Coronary artery (tissue), 2 donors: ENCODE measurements around the gene CDH20.

Source experiments
- DNase-seq: peaks from one replicate; pipeline ENCODE4 v3.0.0-alpha.2; 2017; ENCODE audit warnings: low spot score
- H3K27ac ChIP-seq, 2 donors: fragments of 200-600 bp; sonication (generic); one replicate each; pipeline ENCODE4 v1.5.1; 2016 to 2019
- H3K4me3 ChIP-seq: fragments of 200-600 bp; sonication (generic); 2 replicates; pipeline ENCODE4 v1.5.1; 2016; ENCODE audit warnings: mild to moderate bottlenecking, moderate library complexity
- TF ChIP-seq, protein P1 (sequence below): fragments of 200-600 bp; sonication (generic); IDR thresholded peaks from one replicate; pipeline ENCODE4 v1.5.1; 2019; ENCODE audit warnings: antibody characterized with exemption

The CDH20 gene

DNA sequence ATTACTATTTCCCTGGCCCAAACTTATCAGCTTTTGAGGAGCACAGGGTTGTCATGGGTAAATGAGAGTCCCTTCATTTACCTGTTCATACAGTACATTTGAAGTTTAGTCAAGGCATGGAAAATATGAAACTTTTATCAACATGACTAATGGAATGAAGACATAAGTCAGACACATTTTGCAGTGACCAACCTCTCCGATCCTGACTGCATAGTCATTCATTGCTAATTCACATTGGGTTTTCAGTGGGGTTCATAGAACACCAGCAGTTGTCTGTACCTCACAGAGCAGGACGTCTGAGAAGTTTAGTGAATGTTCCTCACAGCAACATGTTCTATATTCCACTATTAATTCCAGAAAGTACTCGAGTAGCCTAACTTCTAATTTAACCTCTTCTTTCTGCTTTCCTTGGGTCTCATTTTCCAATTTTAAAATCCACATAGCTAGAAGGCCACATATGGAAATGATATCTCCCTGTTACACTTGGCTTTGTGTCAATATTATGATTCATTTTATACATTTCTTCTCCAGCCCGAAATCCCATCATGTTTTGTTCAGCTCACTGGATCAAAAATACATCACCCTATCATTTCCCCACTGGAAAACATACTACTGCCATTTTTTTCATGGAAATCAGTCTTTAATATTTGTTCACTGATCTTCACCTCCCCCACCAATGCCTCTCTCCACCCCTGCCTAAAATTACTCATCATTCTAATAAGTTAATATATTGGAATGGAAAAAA, 65.9 kb downstream of the CDH20 start:
- H3K27ac ChIP-seq = no peak overlapping the region
- H3K4me3 ChIP-seq = no peak overlapping the region
- TF ChIP-seq, protein P1, sequence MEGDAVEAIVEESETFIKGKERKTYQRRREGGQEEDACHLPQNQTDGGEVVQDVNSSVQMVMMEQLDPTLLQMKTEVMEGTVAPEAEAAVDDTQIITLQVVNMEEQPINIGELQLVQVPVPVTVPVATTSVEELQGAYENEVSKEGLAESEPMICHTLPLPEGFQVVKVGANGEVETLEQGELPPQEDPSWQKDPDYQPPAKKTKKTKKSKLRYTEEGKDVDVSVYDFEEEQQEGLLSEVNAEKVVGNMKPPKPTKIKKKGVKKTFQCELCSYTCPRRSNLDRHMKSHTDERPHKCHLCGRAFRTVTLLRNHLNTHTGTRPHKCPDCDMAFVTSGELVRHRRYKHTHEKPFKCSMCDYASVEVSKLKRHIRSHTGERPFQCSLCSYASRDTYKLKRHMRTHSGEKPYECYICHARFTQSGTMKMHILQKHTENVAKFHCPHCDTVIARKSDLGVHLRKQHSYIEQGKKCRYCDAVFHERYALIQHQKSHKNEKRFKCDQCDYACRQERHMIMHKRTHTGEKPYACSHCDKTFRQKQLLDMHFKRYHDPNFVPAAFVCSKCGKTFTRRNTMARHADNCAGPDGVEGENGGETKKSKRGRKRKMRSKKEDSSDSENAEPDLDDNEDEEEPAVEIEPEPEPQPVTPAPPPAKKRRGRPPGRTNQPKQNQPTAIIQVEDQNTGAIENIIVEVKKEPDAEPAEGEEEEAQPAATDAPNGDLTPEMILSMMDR = no peak
- no peak for DNase-seq

DNA sequence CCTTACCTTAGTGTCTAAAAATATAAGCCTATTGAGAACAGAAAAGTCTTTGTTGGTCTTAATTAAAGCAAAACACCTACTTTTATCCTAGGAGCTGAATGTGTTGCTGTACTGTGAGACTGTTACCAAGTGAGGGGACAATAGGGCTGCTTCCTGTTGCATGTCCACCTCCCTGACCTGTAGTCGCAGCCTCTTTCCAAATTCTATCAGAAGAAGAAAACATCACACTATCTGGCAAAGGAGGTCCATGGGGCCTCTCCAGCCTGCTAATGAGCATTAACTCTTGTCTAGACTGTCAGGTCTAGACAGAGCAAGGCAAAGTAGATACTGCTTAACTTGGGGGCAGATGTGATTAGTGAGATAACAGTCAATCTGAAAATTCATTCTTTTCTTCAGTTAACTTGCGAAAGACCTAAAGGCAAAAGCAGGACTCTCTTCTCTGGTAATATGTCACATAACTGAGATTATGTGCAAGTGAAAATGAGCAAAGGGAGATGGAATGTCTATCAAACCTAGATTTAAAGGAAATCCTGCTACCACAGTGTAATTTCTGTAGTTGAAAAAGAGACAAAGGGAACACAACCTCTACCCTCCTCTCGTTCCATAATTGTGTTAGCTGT, 66.9 kb downstream of the CDH20 start:
- H3K27ac ChIP-seq = no peak overlapping the region
- DNase-seq = no peak
- TF ChIP-seq, protein P1 = no peak
- H3K4me3 ChIP-seq = no peak overlapping the region

DNA sequence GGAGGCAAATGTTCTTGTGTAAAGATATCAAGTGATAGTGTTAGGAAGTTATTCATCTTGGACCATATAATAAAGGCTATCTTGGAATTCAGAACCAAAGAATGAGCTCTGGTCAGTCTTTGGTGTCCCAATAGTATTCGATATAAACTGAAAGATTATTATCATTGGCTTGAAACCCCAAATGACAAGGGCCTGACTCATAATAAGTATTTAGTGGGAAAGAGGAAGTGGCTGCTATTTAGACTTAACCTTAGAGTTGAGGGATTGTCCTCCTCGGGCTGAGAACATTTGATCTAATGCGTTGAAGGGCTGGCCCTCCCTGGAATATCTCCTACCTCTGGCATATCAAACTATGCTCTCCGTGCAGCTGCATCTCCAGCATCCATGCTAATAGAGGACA, 67.5 kb downstream of the CDH20 start:
- no peak for DNase-seq
- TF ChIP-seq, protein P1 = no peak
- H3K4me3 ChIP-seq = no peak overlapping the region
- H3K27ac ChIP-seq = no peak overlapping the region

DNA sequence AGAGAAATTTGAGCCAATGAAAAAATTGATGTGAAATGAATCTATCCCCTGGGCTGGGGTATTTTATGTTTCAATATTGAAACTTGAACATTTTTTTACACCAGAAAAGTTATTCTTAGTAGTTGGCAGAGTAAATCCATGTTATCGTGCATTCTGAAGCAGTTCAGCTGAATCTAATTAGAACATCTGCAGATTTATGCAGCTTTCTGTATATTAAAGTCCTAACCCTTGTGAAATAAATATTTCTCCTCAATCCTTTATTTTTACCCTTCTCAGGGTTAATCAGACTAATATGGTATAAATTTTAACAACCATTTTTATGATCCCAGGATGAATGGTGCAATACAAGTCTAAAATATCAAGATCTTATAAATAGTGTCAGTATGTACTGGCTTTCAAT, 69.5 kb downstream of the CDH20 start:
- TF ChIP-seq, protein P1 = no peak
- no peak for DNase-seq
- Histone ChIP-seq H3K4me3 (no peak overlapping the region), H3K27ac (no peak overlapping the region)

DNA sequence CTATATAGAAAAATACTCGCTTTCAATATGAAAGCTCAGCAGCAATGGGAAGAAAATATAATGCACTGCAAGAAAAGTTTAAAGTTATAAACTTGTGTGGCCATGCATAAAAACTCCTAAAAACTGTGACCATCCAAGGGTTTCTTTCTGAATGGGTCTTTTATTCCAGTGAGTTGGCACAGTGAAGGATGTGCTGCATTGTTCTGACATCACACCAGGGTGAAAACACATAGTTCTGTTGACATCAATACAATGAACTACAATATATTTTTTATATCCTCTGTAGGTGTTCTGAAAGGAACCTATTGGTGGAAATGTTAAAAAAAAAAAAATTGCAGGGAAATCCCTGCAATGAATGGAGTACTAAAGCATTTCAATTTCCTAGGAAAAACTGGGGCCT, 80.2 kb downstream of the CDH20 start:
- Histone ChIP-seq H3K4me3 (no peak overlapping the region), H3K27ac (no peak overlapping the region)
- TF ChIP-seq, protein P1 = no peak
- DNase-seq = no peak

DNA sequence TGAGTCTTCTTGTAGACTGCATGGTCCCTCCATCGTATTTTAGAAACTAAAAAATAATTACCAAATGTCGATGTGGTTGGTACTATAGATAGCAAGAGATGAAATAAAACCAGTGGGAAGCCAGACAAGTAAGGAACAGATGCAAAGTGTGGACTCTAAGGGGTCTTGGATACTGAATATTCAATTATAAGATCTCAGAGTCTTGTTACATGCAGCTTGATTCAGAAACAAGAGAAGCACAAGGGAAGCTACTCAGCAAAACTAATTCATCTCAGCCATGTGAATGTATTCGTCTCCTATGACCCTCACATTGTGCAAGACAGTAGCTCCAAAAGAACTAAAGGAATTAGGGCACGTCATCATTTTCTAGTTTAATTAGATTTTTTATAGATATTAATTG, 80.9 kb downstream of the CDH20 start:
- TF ChIP-seq, protein P1 = no peak
- no peak overlapping the region for H3K27ac ChIP-seq
- no peak for DNase-seq

DNA sequence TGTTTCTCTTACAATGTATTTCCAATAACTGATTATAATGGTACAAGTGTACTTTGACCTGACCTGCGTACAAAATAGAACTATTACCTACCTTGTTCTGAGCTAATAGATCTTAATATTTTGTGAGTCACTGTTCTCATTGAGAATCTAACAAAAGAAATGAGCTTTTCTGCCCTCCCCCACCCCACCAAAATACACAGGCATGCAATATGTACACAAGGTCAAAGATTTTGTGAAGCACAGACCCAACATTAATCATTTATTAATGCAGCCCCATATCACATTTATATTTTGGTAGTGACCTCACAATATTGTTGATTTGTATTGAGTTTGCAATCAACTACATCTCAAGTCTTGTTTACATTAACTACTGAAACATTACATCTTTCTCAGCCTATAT, 86.5 kb downstream of the CDH20 start:
- Histone ChIP-seq H3K4me3 (no peak overlapping the region), H3K27ac (no peak overlapping the region)
- TF ChIP-seq, protein P1 = no peak
- DNase-seq = no peak

More for the DNA sequence above, 80.9 kb downstream of the CDH20 start:
- H3K4me3 ChIP-seq = no peak overlapping the region
